DND-41 (cell line): ENCODE results near the gene FEM1B.

Source experiments
- EZH2 ChIP-seq: IDR thresholded peaks from 3 replicates; pipeline ENCODE4 v1.6.1; 2012; ENCODE audit warnings: borderline replicate concordance, low read depth, mild to moderate bottlenecking, moderate library complexity, low read length, inconsistent platforms; ENCODE audit not compliant: severe bottlenecking
- TF ChIP-seq, protein P1 (sequence below): IDR thresholded peaks from 2 replicates; pipeline ENCODE4 v1.5.1; 2012; ENCODE audit warnings: borderline replicate concordance, low read length, moderate library complexity, mild to moderate bottlenecking; ENCODE audit not compliant: poor library complexity, severe bottlenecking; ENCODE audit errors: extremely low read depth

DNA sequence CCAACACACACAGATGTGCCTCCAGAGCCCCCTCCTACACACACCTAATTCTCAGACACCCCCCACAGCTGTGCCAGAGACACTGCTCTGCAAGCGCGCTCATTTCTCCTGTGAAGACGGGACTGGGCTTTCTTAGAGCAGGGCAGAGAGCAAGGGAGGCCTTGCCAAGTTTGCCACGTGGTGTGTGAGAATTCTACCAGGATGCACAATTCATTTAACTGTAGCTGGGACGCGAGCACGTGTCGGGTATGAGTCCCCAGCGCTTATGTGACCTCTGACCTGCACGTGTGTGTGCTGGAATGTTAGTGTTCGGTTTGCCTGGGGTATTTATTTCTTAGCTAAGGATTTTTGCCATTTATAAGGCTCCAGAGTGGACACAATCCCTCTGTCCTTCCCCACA is 37.0 kb downstream of the FEM1B start:
- TF ChIP-seq EZH2: no peak
- TF ChIP-seq, protein P1, sequence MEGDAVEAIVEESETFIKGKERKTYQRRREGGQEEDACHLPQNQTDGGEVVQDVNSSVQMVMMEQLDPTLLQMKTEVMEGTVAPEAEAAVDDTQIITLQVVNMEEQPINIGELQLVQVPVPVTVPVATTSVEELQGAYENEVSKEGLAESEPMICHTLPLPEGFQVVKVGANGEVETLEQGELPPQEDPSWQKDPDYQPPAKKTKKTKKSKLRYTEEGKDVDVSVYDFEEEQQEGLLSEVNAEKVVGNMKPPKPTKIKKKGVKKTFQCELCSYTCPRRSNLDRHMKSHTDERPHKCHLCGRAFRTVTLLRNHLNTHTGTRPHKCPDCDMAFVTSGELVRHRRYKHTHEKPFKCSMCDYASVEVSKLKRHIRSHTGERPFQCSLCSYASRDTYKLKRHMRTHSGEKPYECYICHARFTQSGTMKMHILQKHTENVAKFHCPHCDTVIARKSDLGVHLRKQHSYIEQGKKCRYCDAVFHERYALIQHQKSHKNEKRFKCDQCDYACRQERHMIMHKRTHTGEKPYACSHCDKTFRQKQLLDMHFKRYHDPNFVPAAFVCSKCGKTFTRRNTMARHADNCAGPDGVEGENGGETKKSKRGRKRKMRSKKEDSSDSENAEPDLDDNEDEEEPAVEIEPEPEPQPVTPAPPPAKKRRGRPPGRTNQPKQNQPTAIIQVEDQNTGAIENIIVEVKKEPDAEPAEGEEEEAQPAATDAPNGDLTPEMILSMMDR: no peak
